Ascending aorta (tissue), 2 donors: ENCODE results near the gene GJA4. TPM values are rescaled to one million over a fixed set of nuclear protein-coding genes. Genes with fewer than 3 reads are reported as not detected.
"Not testable (repeated sequence)": the region's sequence is repeated elsewhere in the genome, so short reads cannot be mapped to it uniquely, and the experiment has no call there.

Experiments used
- DNase-seq, 2 donors: peaks; one replicate each; pipeline ENCODE4 v3.0.0-alpha.2; 2019; ENCODE audit warnings: low spot score in 2 of 2
- H3K27ac ChIP-seq, 2 donors: fragments of 200-600 bp; sonication (generic); one replicate each; pipeline ENCODE4 v1.5.1; 2016 to 2017; ENCODE audit warnings: mild to moderate bottlenecking in 1 of 2
- H3K27me3 ChIP-seq: fragments of 200-600 bp; sonication (generic); one replicate; pipeline ENCODE4 v1.5.1; 2017
- H3K36me3 ChIP-seq, 2 donors: fragments of 200-600 bp; sonication (generic); one replicate each; pipeline ENCODE4 v1.5.1; 2016
- H3K4me1 ChIP-seq, 2 donors: fragments of 200-600 bp; sonication (generic); one replicate each; pipeline ENCODE4 v1.5.1; 2016 to 2017; ENCODE audit warnings: mild to moderate bottlenecking in 1 of 2
- H3K4me3 ChIP-seq, 2 donors: fragments of 200-600 bp; sonication (generic); one replicate each; pipeline ENCODE4 v1.5.1; 2016 to 2017; ENCODE audit warnings: mild to moderate bottlenecking in 1 of 2
- H3K9me3 ChIP-seq, 2 donors: fragments of 200-600 bp; sonication (generic); one replicate each; pipeline ENCODE4 v1.5.1; 2016
- intact Hi-C: fragments of 100-400 bp; cut with DNase I; formaldehyde crosslinking; loops from one replicate; pipeline ENCODE4 v1.15.1; 2023
- total RNA-seq: library from RNA; depleted of rRNA; stranded (reverse); fragments of >200 nt; gene quantifications from one replicate; pipeline ENCODE4 v1.1.0, GENCODE V29; 2016
- TF ChIP-seq, protein P1 (sequence below), 3 experiments: fragments of 200-600 bp in 2 of 3; fragments of 450-650 bp in 1 of 3; sonication (generic) in 2 of 3; IDR thresholded peaks; one replicate each; pipeline ENCODE4 v1.5.1; 2016 to 2019; ENCODE audit warnings: antibody characterized with exemption in 3 of 3, mild to moderate bottlenecking in 1 of 3, moderate library complexity in 1 of 3

The GJA4 gene
- total RNA-seq, 1 donor from 2014 or later: 190 TPM

DNA sequence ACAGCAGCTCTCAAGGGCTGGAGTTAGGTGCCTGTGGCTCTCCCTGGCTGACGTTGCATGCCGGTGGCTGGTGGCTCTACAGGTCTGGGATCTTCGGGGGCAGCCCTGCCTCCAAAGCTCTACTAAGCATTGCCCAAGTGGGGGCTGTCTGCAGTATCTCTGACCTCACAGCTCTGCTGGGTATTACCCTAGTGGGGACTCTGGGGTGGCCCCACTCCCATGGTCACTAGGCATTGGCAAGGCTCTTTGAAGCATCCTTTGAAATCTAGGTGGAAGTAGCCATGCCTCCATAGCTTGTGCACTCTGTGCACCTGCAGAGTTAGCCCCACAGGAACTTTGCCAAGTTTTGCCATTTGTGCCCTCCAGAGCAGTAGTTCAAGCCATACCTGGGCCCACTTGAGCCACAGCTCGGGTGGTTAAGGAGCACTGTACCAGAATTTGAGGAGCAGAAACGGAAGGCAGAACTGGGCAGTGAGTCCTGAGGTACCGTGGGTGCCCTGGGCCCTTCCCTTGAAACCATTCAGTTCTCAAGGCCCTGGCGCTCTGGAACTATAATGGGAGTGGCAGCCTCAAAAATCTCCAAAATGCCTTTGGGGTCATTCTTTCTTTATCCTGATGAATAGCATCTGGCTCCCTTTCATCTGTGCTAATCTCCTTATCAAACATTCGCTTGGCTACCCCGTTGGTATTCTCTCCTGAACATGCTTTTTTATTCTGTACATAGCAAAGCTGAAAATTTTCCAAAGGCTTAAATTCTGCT is 15.4 kb downstream of the GJA4 start:
- DNase-seq: peak in 1 of 2 donors; percentile 42
- H3K4me3 ChIP-seq: no peak overlapping the region
- H3K4me1 ChIP-seq: no peaks in the 10 kb centered on the region
- no peaks in the 10 kb centered on the region for H3K9me3 ChIP-seq
- H3K27ac ChIP-seq: no peak overlapping the region
- TF ChIP-seq, protein P1, sequence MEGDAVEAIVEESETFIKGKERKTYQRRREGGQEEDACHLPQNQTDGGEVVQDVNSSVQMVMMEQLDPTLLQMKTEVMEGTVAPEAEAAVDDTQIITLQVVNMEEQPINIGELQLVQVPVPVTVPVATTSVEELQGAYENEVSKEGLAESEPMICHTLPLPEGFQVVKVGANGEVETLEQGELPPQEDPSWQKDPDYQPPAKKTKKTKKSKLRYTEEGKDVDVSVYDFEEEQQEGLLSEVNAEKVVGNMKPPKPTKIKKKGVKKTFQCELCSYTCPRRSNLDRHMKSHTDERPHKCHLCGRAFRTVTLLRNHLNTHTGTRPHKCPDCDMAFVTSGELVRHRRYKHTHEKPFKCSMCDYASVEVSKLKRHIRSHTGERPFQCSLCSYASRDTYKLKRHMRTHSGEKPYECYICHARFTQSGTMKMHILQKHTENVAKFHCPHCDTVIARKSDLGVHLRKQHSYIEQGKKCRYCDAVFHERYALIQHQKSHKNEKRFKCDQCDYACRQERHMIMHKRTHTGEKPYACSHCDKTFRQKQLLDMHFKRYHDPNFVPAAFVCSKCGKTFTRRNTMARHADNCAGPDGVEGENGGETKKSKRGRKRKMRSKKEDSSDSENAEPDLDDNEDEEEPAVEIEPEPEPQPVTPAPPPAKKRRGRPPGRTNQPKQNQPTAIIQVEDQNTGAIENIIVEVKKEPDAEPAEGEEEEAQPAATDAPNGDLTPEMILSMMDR (IDR thresholded peaks at IDR 0.05): no peak
- intact Hi-C loops: no loop called here
- H3K27me3 ChIP-seq: no peaks in the 10 kb centered on the region
- peaks cover 0 to 7% of the 10 kb centered on the region in 2 donors for H3K36me3 ChIP-seq

DNA sequence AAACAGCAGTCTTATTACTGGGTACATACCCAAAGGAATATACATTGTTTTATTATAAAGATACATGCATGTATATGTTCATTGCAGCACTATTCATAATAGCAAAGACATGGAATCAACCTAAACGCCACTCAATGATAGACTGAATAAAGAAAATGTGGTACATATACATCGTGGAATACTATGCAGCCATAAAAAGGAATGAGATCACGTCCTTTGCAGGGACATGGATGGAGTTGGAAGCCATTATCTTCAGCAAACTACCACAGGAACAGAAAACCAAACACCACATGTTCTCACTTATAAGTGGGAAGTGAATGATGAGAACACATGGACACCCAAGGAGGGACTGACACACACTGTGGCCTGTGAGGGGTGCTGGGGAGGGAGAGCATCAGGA is 18.0 kb downstream of the GJA4 start:
- intact Hi-C loops, H3K36me3 ChIP-seq, H3K27me3 ChIP-seq, H3K27ac ChIP-seq, H3K9me3 ChIP-seq, H3K4me3 ChIP-seq: not testable (repeated sequence)
- DNase-seq: peak in 1 of 2 donors; percentile 19
- peaks cover 0 to 13% of the 10 kb centered on the region in 2 donors for H3K4me1 ChIP-seq

DNA sequence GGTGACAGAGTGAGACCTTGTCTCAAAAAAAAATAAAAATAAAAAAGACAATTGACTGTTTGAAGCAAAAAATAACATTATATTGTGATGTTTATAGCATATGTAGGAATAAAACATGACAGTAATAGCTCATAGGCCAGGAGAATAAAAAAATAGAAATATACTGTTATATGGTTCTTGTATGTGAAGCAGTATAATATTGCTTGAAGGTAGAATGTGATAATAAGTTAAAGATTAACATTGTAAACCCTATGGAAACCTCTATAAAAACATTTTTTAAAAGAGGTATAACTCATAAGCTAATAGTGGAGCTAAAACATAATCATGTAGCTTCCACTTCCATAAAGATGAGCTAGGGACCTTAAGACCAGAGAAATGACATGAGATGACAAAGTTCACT is 23.5 kb downstream of the GJA4 start:
- intact Hi-C loops: no loop called here
- Histone ChIP-seq H3K4me1 (peaks cover 0 to 27% of the 10 kb centered on the region in 2 donors), H3K27ac (peak overlapping the region; percentile 50 to 59), H3K4me3 (no peak overlapping the region), H3K27me3 (no peaks in the 10 kb centered on the region), H3K36me3 (no peaks in the 10 kb centered on the region), H3K9me3 (peaks cover 0 to 9% of the 10 kb centered on the region in 2 donors)
- DNase-seq: no peak
- TF ChIP-seq, protein P1 (IDR thresholded peaks at IDR 0.05): no peak

DNA sequence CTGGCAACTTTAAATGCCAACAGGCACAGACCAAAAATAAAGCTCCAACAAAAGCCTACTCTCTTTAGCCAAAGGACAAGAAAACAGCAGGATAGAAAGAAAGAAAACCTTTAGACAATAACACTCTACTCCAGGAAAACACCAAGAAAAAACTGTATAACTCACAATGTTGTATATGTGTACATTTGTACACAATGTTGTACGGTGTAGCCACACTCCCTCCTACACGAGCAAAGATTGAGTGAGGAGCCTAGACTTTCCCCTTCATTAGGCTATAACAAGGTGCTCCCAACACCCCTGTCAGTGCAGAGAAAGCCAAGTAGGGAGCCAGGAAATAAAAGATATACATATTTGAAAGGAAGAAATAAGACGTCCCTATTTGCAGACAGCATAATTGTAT is 24.0 kb downstream of the GJA4 start:
- no peak for DNase-seq
- intact Hi-C loops: no loop called here

DNA sequence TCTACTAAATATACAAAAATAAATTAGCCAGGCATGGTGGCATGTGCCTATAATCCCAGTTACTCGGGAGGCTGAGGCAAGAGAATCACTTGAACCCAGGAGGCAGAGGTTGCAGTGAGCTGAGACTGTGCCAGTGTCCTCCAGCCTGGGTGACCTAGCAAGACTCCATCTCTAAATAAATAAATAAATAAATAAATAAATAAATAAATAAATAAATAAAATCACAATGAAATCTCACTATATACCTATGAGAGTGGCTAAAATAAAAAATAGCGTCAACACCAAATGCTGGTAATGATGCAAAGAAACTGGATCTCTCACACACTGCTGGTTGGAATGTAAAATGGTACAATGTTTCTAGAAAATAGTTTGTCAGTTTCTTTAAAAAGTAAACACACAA is 26.1 kb downstream of the GJA4 start:
- peaks cover 0 to 27% of the 10 kb centered on the region in 2 donors for H3K4me1 ChIP-seq
- intact Hi-C loops, DNase-seq, H3K27me3 ChIP-seq, H3K4me3 ChIP-seq, H3K36me3 ChIP-seq, H3K9me3 ChIP-seq, H3K27ac ChIP-seq: not testable (repeated sequence)

More for the DNA sequence above, 24.0 kb downstream of the GJA4 start:
- Histone ChIP-seq H3K9me3 (peaks cover 0 to 9% of the 10 kb centered on the region in 2 donors), H3K36me3 (no peaks in the 10 kb centered on the region), H3K27me3 (no peaks in the 10 kb centered on the region), H3K4me3 (no peak overlapping the region), H3K27ac (peak overlapping the region; percentile 50 to 59), H3K4me1 (peaks cover 0 to 27% of the 10 kb centered on the region in 2 donors)
- TF ChIP-seq, protein P1 (IDR thresholded peaks at IDR 0.05): no peak

DNA sequence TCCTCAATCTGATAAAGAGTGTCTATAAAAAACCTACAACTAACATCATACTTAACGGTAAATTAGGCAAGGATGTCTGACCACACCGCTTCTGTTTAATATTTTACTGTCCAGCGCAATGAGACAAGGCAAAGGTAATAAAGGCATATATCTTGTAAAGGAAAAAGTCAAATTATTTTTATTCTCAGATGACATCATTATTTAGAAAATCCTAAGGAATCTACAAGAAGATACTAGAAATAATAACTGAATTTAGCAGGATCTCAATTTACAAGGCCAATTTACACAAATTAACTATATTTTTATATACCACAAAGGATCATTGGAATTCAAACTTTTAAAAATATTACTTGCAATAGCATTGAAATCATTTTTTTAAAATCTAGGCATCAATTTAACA is 29.4 kb downstream of the GJA4 start:
- Histone ChIP-seq H3K4me1 (peaks cover 3 to 21% of the 10 kb centered on the region in 2 donors), H3K27me3 (no peaks in the 10 kb centered on the region), H3K4me3 (no peak overlapping the region), H3K27ac (no peak overlapping the region), H3K9me3 (peaks cover 0 to 9% of the 10 kb centered on the region in 2 donors), H3K36me3 (no peaks in the 10 kb centered on the region)
- TF ChIP-seq, protein P1 (IDR thresholded peaks at IDR 0.05): no peak
- intact Hi-C loops: no loop called here
- no peak for DNase-seq
